ENCODE measurements around the gene SSPN. TPM values are rescaled to one million over a fixed set of nuclear protein-coding genes. Genes with fewer than 3 reads are reported as not detected.

SSPN gene
- total RNA-seq, 2 experiments from 2014 or later: not detected

DNA sequence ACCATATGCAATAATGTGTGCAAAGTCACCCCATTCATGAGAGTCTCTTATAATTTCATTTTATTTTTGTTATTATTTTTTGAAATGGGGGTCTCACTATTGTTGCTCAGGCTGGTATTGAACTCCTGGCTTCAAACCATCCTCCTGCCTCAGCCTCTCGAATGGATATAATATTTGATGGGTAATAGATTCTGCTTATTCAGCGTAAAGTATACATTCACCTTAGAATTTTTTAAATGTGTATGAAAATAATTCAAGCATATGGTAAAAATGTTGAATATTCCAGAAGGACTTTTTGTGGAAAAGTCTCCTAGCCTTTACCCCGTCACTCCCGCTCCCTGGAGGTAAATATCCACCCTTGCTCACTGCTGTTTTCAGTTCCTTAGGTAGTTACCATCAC is 23.4 kb upstream of the SSPN start:
- no peaks in the 10 kb centered on the region for H3K4me1 Mint-ChIP-seq
- no peaks in the 10 kb centered on the region for H3K9me3 Mint-ChIP-seq
- no peak overlapping the region for H3K4me3 Mint-ChIP-seq
- DNase-seq: no peak
- POLR2A ChIA-PET: no interaction called here
- H3K27ac Mint-ChIP-seq: no peak overlapping the region
- peaks cover 20% of the 10 kb centered on the region for H3K27me3 Mint-ChIP-seq
- CTCF ChIA-PET: no interaction called here
- H3K36me3 Mint-ChIP-seq (ENCODE audit: low read depth): no peaks in the 10 kb centered on the region

DNA sequence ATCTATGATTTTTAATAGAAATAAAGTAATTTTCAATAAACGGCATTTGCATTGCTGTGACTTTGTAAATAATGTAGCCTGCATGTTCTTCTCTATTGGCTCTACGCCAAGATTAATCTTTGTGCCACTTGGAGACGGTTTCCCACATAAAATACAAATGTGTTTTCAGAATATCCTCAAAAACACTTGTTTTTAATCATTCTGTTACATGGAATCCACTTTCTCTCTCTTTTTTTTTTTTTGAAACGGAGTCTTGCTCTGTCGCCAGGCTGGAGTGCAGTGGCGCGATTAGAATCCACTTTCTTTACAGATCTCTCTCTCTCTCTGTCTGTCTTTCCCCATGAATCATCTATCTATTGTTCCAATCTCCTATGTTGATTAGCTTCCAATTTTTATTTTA is 22.8 kb upstream of the SSPN start:
- Mint-ChIP-seq H3K4me1 (no peaks in the 10 kb centered on the region), H3K27ac (no peak overlapping the region)
- POLR2A ChIA-PET: no interaction called here

DNA sequence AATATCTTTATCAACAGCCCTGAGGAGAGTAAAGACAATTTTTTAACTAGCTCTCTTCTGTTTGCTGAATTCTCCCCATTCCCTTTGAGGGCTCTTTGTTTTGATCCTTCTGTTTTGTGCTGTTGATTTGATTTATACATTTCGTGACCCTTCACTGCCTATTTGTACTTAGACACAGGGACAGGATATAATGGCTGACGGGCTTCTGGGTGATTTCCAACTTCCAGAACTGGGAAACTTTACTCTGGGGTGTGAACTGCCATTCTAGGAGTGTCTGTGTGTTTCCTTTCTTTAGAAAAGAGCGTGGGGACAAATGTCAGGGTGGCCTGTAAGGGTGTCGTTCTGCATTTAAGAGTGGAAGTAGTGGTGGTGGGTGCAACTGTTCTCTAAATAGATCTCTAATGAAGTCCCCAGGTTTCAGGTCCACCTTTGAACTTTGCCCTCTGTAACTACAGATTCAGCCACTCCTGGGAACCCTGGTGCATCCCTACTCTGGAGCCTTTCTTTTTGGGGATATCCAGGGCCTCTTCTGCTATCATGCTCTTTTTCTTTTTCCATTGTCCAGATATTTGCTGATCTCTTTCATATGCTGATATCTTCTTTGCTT is 22.3 kb upstream of the SSPN start:
- Mint-ChIP-seq H3K36me3 (ENCODE audit: low read depth) (no peaks in the 10 kb centered on the region), H3K27me3 (peaks cover 15% of the 10 kb centered on the region), H3K9me3 (no peaks in the 10 kb centered on the region), H3K4me3 (no peak overlapping the region), H3K27ac (no peak overlapping the region), H3K4me1 (no peaks in the 10 kb centered on the region)
- CTCF ChIA-PET: no interaction called here
- DNase-seq: no peak
- POLR2A ChIA-PET: no interaction called here

More for the DNA sequence above, 22.8 kb upstream of the SSPN start:
- Mint-ChIP-seq H3K9me3 (no peaks in the 10 kb centered on the region), H3K27me3 (peaks cover 15% of the 10 kb centered on the region), H3K36me3 (ENCODE audit: low read depth) (no peaks in the 10 kb centered on the region), H3K4me3 (no peak overlapping the region)
- CTCF ChIA-PET: no interaction called here
- DNase-seq: no peak

DNA sequence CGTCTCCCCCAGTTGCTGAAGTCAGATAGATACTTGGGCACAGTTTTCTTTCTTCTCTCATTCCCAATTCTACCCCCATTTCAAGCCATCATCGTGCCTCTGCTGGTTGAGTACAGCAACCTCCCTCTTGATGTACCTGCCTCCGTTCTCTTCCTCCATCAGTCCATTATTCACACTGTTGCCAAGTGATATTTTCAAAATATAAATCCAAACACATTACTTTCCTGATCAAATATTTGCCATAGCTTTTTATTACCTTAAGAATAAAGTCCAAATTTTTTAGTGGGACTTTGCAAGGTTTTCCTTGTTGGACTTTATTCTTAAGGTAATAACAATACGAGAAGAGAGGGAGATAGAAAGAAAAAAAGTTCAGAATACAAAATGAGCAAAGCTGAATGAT is 18.6 kb upstream of the SSPN start:
- ChIA-PET CTCF (no interaction called here), POLR2A (no interaction called here)
- Mint-ChIP-seq H3K9me3 (no peaks in the 10 kb centered on the region), H3K4me1 (no peaks in the 10 kb centered on the region), H3K27me3 (peaks cover 18% of the 10 kb centered on the region), H3K27ac (no peak overlapping the region), H3K4me3 (no peak overlapping the region), H3K36me3 (ENCODE audit: low read depth) (no peaks in the 10 kb centered on the region)
- no peak for DNase-seq

DNA sequence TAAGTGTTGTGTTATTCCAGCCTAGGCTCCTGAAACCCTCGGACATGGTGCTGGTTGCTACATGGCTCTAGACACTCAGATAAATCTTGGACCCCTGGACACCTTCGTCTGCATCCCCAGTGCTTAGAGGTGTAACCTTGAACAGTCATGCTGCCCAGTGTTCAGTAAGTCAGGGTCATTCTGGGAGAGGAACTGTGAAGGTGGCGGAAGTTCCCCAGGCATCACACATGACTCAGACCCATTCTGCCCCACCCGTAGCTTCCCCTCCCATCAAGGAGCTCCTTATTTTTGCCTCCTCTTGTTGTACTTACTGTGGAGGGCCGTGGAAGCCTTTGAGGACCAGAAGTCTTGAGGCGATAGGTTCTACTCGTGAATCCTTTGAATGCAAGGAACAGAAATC is 18.1 kb upstream of the SSPN start:
- peaks cover 18% of the 10 kb centered on the region for H3K27me3 Mint-ChIP-seq
- H3K4me1 Mint-ChIP-seq: no peaks in the 10 kb centered on the region
- H3K4me3 Mint-ChIP-seq: no peak overlapping the region
- ChIA-PET CTCF (no interaction called here), POLR2A (no interaction called here)
- no peaks in the 10 kb centered on the region for H3K36me3 Mint-ChIP-seq (ENCODE audit: low read depth)
- no peak for DNase-seq
- H3K27ac Mint-ChIP-seq: no peak overlapping the region
- no peaks in the 10 kb centered on the region for H3K9me3 Mint-ChIP-seq

DNA sequence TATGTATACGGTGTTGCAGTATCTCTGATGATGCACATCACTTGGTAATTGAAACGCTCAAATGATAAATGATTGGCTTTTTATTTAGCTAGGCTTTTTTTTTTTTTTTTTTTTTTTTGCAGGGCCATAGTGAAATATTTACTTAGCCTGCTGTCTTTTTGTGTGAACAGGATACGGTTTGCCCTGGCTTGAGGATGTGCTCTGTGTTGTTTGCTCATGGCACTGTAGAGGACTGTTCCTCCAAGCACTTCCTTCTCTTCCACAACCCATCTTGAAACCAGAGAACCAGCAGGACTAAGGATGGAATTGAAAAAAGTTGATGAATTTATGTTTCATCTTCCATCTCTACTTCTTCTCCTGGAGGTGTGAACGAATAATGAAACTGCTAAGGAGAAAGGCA is 15.5 kb upstream of the SSPN start:
- no peak for DNase-seq
- ChIA-PET POLR2A (no interaction called here), CTCF (no interaction called here)
- Mint-ChIP-seq H3K9me3 (no peaks in the 10 kb centered on the region), H3K27ac (no peak overlapping the region), H3K4me1 (no peaks in the 10 kb centered on the region), H3K27me3 (peaks cover 19% of the 10 kb centered on the region), H3K36me3 (ENCODE audit: low read depth) (no peaks in the 10 kb centered on the region), H3K4me3 (no peak overlapping the region)

DNA sequence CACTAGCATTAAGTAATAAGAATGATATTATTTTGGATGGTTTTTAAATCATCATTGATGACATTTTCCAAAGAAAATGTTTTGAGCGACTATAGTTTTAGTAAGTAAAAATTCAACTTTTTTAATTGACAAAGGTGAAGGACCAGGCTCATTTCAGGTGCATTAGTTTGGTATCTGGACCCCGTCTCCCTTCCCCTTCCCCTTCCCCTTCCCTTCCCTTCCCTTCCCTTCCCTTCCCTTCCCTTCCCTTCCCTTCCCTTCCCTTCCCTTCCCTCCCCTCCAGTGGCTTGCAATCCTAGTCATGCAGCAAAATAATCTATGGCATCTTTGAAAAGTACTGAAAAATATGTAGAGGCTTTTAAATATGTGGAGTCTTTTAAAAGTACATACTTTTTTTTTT is 13.0 kb upstream of the SSPN start:
- no peak for DNase-seq
- Mint-ChIP-seq H3K36me3 (ENCODE audit: low read depth) (no peaks in the 10 kb centered on the region), H3K4me3 (no peak overlapping the region), H3K4me1 (no peaks in the 10 kb centered on the region), H3K27me3 (peaks cover 29% of the 10 kb centered on the region), H3K9me3 (no peaks in the 10 kb centered on the region), H3K27ac (no peak overlapping the region)
- CTCF ChIA-PET: no interaction called here
- POLR2A ChIA-PET: no interaction called here

DNA sequence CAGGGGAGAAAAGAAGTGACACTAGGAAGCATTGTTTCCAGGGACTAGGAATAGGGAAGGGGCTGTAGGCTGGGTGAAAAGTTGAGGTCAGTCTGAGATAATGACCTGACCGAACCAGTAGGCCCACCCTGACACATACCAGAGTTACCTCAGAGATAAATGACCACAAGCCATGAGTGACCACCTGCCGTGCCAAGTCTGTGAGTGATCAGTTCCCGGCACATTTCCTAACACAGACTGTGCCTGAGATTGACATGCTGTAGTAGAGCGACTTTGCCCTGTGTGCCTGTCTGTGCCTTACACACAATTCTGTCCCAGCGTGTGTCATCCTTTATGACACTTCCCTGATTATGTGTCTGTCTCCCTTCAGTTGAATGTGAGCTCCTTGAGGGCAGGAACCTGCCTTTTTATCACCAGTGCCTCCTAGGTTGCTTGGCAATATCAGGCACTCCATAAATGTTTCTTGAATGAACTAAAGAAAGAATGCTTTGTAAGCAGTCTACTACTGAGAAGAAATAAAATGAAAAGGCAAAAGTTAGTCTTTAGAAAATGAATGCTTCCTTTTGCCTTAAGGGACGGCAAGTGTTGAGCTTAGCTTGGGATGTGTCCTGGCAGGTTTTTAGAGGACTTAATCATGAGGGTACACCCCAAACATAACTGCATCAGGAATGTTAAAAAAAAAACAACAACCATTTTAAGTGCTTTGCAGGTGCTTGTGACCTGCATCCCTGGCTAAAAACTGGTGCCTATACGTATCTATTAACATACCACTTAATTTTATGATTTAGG is 9.6 kb upstream of the SSPN start:
- Mint-ChIP-seq H3K27me3 (peaks cover 46% of the 10 kb centered on the region), H3K27ac (no peak overlapping the region), H3K36me3 (ENCODE audit: low read depth) (no peaks in the 10 kb centered on the region), H3K4me1 (no peaks in the 10 kb centered on the region), H3K4me3 (no peak overlapping the region), H3K9me3 (no peaks in the 10 kb centered on the region)
- no peak for DNase-seq
- CTCF ChIA-PET: interaction anchor here (0.7 kb wide), 1 partner anchor 422 kb away, joined by 3 read pairs; no protein-coding TSS in a partner anchor
- POLR2A ChIA-PET: no interaction called here

DNA sequence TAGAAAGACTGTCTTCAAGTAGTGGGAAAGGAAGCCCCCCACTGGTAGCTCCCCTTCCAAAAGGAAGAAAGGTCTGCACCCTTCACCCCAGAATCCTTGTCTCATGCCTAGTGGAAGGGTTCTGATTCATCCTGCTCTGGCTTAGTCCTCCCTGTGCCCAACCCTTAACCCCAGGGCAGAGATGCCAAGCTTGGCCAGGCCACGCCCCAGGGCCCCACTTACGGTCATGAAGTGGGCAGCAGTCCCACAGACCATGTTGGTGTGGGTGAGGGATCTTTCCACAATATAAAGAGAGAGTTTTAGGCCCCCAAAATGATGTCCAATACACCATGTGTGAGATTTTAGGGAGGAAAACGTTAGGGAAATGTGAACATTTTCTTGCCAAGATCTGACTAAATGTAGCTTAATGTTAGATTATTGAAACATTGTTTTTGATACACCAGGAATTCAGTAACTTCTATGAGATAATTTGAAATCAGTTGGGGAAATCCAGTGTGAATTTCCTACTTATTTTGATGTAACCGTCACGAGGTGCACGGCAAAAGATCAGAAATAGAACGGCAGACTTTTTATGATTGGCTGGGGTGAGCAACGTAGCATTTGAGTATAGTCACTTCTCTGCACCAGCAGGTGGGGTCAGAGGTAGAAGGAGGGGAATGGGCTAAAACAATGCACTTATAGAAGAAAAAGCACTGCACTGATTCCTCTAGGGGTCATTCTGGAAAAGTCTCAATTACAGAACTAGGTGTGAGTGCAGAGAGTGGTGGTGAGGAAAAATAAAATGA is 8.2 kb upstream of the SSPN start:
- Mint-ChIP-seq H3K27ac (no peak overlapping the region), H3K36me3 (ENCODE audit: low read depth) (no peaks in the 10 kb centered on the region), H3K4me1 (no peaks in the 10 kb centered on the region), H3K9me3 (no peaks in the 10 kb centered on the region), H3K27me3 (peaks cover 49% of the 10 kb centered on the region), H3K4me3 (no peak overlapping the region)
- POLR2A ChIA-PET: no interaction called here
- CTCF ChIA-PET: no interaction called here
- no peak for DNase-seq

DNA sequence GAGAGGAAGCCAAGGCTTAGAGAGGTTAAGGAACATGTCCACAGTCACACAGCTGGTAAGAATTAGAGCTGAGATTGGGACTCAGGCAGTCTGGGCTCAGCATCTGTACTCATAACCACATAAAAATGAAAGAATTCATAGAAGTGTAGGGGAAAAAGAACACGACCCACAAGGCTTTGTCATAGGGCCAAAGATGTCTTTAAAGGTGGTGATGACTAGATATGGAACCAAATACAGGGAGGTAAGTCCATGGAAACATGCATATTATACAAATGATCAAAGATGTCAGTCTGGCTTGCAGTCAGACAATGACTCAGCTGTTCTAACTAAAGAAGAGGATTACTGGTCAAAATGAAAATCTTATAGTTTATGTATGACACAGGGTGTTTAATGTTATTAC is 7.2 kb upstream of the SSPN start:
- Mint-ChIP-seq H3K27me3 (peaks cover 53% of the 10 kb centered on the region), H3K4me1 (no peaks in the 10 kb centered on the region), H3K4me3 (no peak overlapping the region), H3K9me3 (no peaks in the 10 kb centered on the region), H3K27ac (no peak overlapping the region), H3K36me3 (ENCODE audit: low read depth) (no peaks in the 10 kb centered on the region)
- no peak for DNase-seq
- POLR2A ChIA-PET: no interaction called here
- CTCF ChIA-PET: no interaction called here

DNA sequence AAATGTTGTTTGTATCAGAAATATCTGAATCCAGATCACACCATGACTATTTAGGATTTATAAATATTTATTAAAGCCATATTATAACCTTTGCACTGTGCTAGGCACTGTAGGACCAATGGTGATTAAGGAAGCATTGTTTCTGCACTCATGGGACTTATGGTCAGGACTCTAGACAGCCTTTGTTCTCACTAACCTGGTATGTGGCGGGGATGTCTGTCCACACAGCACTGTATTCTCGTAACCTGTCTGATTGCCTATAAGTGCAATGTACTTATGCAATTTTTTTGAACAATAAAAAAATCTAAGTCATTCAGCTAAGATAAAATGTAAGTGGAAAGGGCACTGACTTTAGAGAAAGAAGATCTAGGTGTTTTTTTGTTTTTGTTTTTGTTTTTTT is 6.7 kb upstream of the SSPN start:
- Mint-ChIP-seq H3K27me3 (peaks cover 55% of the 10 kb centered on the region), H3K4me3 (no peak overlapping the region), H3K4me1 (no peaks in the 10 kb centered on the region), H3K9me3 (no peaks in the 10 kb centered on the region), H3K36me3 (ENCODE audit: low read depth) (no peaks in the 10 kb centered on the region), H3K27ac (no peak overlapping the region)
- ChIA-PET CTCF (no interaction called here), POLR2A (no interaction called here)
- DNase-seq: no peak

DNA sequence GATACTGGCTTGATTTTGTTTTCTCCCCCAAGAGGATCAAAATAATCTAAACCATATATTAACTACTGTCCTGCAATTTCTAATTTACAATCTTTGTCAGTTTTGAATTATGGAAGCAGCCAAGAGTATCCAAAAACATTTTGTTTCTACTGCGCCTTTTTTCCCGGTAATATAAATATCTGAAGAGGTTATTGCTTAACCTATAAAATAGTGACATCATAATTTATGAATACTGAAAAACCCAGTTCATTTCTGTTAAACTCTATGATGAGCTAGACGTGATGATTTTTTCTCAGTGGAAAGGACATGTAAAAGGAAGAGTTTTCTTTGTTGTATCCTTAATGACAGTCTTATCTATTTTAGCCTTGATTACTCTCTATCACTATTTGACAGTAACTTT is 3.2 kb upstream of the SSPN start:
- peaks cover 72% of the 10 kb centered on the region for H3K27me3 Mint-ChIP-seq
- POLR2A ChIA-PET: no interaction called here
- no peaks in the 10 kb centered on the region for H3K36me3 Mint-ChIP-seq (ENCODE audit: low read depth)
- no peak overlapping the region for H3K27ac Mint-ChIP-seq
- CTCF ChIA-PET: no interaction called here
- peaks cover 7% of the 10 kb centered on the region for H3K4me1 Mint-ChIP-seq
- H3K4me3 Mint-ChIP-seq: no peak overlapping the region
- no peak for DNase-seq
- no peaks in the 10 kb centered on the region for H3K9me3 Mint-ChIP-seq

DNA sequence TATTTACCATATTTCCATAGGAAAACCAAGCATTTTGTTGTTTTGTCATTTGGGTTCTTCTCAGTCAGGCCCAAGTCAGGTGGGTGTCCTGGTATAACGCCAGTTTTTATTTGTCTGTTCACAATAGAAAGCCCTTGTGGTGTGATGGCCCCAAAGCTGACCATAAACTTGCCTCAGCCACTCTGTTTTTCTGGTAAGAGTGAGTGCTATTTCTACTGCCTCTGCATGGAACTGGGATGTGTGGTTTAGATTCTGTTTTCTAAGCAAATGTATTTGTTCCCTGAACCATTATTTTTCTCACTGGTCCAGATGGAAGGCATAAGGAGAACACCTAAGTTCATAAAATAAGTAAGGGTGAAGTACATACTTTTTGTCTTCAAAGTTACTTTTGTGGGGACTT is 1.8 kb upstream of the SSPN start:
- peaks cover 7% of the 10 kb centered on the region for H3K4me1 Mint-ChIP-seq
- no peak overlapping the region for H3K27ac Mint-ChIP-seq
- peaks cover 69% of the 10 kb centered on the region for H3K27me3 Mint-ChIP-seq
- H3K9me3 Mint-ChIP-seq: no peaks in the 10 kb centered on the region
- no peak for DNase-seq
- ChIA-PET CTCF (no interaction called here), POLR2A (no interaction called here)
- H3K4me3 Mint-ChIP-seq: no peak overlapping the region
- H3K36me3 Mint-ChIP-seq (ENCODE audit: low read depth): no peaks in the 10 kb centered on the region
